Retinal pigment epithelial cell (primary cell): Measurements from ENCODE around the gene TMPRSS13.

ENCODE experiments used
- DNase-seq: peaks from one replicate; pipeline ENCODE4 v3.0.0-alpha.2; 2010; ENCODE audit warnings: low read depth
- H3K4me3 ChIP-seq: 2 replicates; pipeline ENCODE4 v1.5.1; 2011; ENCODE audit warnings: mild to moderate bottlenecking, low read length, control low read depth, moderate library complexity
- CTCF ChIP-seq: conservative IDR thresholded peaks from 2 replicates; pipeline ENCODE4 v1.5.1; 2011; ENCODE audit warnings: low read depth, low read length, control low read depth, inconsistent platforms

Gene TMPRSS13

GRCh38 chr11:117887431-117888138 is 41.6 kb downstream of the TMPRSS13 start:
- no peak overlapping the region for H3K4me3 ChIP-seq
- TF ChIP-seq CTCF = no peak
- DNase-seq = no peak

DNA sequence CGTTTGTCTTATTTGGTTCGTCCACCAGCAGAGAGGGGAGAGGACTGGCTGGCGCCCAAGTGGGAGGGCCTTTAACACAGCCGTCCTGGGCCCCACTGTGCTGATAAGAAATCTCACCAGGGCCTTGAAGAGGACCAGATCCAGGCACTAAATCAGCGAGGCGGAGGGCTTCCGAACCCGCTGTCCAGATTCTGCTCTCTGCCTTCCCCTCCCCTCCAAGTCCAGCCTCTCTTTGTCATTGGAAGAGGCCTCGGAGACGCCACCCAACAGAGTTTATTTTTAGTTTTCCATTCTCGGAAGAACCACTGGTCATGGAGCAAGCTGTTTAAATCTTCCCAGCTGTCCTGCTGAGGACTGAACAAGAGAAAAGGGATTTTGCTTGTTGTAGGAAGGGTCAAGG is 43.4 kb downstream of the TMPRSS13 start:
- no peak overlapping the region for H3K4me3 ChIP-seq
- TF ChIP-seq CTCF = no peak
- no peak for DNase-seq

GRCh38 chr11:117884994-117885393 is 44.2 kb downstream of the TMPRSS13 start:
- no peak for TF ChIP-seq CTCF
- no peak for DNase-seq
- H3K4me3 ChIP-seq = no peak overlapping the region

- H3K4me3 ChIP-seq = no peak overlapping the region
- DNase-seq = no peak
- TF ChIP-seq CTCF = no peak
These were observed 46.1 kb downstream of the TMPRSS13 start for GRCh38 chr11:117883063-117883462.

GRCh38 chr11:117882311-117882905 is 46.8 kb downstream of the TMPRSS13 start:
- H3K4me3 ChIP-seq = no peak overlapping the region
- no peak for DNase-seq
- no peak for TF ChIP-seq CTCF

DNA sequence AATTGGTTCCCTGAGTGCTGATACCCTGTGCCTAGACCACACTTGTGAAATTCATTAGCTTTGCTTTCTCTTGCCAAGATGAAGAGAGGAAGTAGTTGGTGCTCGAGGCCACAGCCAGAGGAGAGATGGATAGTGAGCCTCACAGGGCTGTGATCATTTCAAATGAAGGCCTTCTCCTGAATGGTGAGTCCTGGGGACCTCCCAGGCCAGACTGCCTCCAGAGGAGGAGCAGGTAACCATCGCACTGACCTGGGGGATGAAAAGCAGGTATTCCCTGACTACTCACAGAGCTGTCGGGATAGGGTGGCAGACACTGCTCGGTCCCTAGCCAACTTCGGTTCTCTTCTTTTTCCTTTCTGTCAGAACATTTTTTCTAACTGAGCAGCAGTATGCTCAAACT is 48.0 kb downstream of the TMPRSS13 start:
- no peak for DNase-seq
- TF ChIP-seq CTCF = no peak
- H3K4me3 ChIP-seq = no peak overlapping the region
